Breast epithelium (tissue), 3 donors: ENCODE data around the gene RYR3.

Experiments used
- CTCF ChIP-seq, 3 donors: fragments of 450-650 bp; IDR thresholded peaks; one replicate each; pipeline ENCODE4 v1.5.1; 2016 to 2017; ENCODE audit warnings: antibody characterized with exemption in 3 of 3, mild to moderate bottlenecking in 3 of 3, moderate library complexity in 3 of 3
- POLR2A ChIP-seq: fragments of 450-650 bp; IDR thresholded peaks from one replicate; pipeline ENCODE4 v1.6.1; 2016; ENCODE audit warnings: antibody characterized with exemption, mild to moderate bottlenecking, moderate library complexity
- POLR2AphosphoS5 ChIP-seq, 3 donors: sonication (generic); formaldehyde crosslinking; IDR thresholded peaks; one replicate each; pipeline ENCODE4 v1.6.1; 2017; ENCODE audit warnings: antibody characterized with exemption in 3 of 3

- TF ChIP-seq CTCF (IDR thresholded peaks at IDR 0.05) (no peak), POLR2AphosphoS5 (IDR thresholded peaks at IDR 0.05) (no peak), POLR2A (no peak)
These were observed 213.5 kb downstream of the RYR3 start for GRCh38 chr15:33524274-33524673.
